GM12878 (cell line): ENCODE data around the gene CPNE9. TPM values are rescaled to one million over a fixed set of nuclear protein-coding genes. Genes with fewer than 3 reads are reported as not detected.

Experiments
- ATAC-seq: fragments of 200-7000 bp; cut with Tn5 transposase; 3 replicates; pipeline ENCODE4 v1.9.1; 2020; ENCODE audit warnings: mild to moderate bottlenecking, moderate library complexity
- BruUV-seq: library from RNA; stranded (reverse); fragments of 400-500 nt; replicated peaks from 2 replicates; lab custom pipeline; 2021; lab: Mats Ljungman, UMichigan
- CTCF ChIA-PET: fragments of 300-600 bp; sonication (Branson Sonifier 250); formaldehyde crosslinking; extraction: SDS; loops from one replicate; lab custom pipeline; 2021; ENCODE audit warnings: inconsistent platforms; lab: Yijun Ruan, JAX
- POLR2A ChIA-PET: fragments of 350-600 bp; formaldehyde crosslinking; extraction: SDS; loops from one replicate; lab custom pipeline; 2021; ENCODE audit warnings: inconsistent platforms; lab: Charles Lee
- RAD21 ChIA-PET: fragments of 300-600 bp; sonication (Branson Sonifier 250); formaldehyde crosslinking; loops from one replicate; lab custom pipeline; 2023; ENCODE audit warnings: antibody characterized with exemption; ENCODE audit not compliant: unreplicated experiment; lab: Charles Lee
- SMC1A ChIA-PET: fragments of 300-600 bp; sonication (Branson Sonifier 250); formaldehyde crosslinking; loops from one replicate; lab custom pipeline; 2023; ENCODE audit not compliant: unreplicated experiment, uncharacterized antibody; lab: Charles Lee
- DNase-seq: peaks from one replicate; pipeline ENCODE4 v3.0.0-alpha.2; 2011; ENCODE audit warnings: low read depth, low spot score
- FAIRE-seq: peaks from 3 replicates; lab custom pipeline; 2011; peaks lifted over from hg19 to GRCh38; lab: Jason Lieb, UNC
- H2AFZ ChIP-seq: 2 replicates; pipeline ENCODE4 v1.6.0; 2011; ENCODE audit warnings: low read depth, low read length, control low read depth; ENCODE audit not compliant: control insufficient read depth
- H3K27ac ChIP-seq: 2 replicates; pipeline ENCODE4 v1.5.1; 2011; ENCODE audit warnings: control low read depth; ENCODE audit not compliant: control insufficient read depth, insufficient read depth
- H3K27me3 ChIP-seq, 2 experiments: replicated peaks in 1 of 2; 2 replicates each; pipeline versions ENCODE4 v1.6.0 to v1.6.1; 2011; ENCODE audit warnings: low read length in 1 of 2; ENCODE audit not compliant: control insufficient read depth in 2 of 2, insufficient read depth in 2 of 2
- H3K36me3 ChIP-seq, 2 experiments: 2 replicates each; pipeline ENCODE4 v1.5.1; 2011; ENCODE audit warnings: low read length in 1 of 2; ENCODE audit not compliant: control insufficient read depth in 2 of 2, insufficient read depth in 2 of 2
- H3K4me1 ChIP-seq: 2 replicates; pipeline ENCODE4 v1.6.1; 2011; ENCODE audit warnings: mild to moderate bottlenecking, low read length, moderate library complexity, mixed read lengths; ENCODE audit not compliant: control insufficient read depth, insufficient read depth
- H3K4me2 ChIP-seq: 2 replicates; pipeline ENCODE4 v1.6.0; 2011; ENCODE audit warnings: control low read depth; ENCODE audit not compliant: control insufficient read depth, insufficient read depth
- H3K4me3 ChIP-seq: fragments of 200-600 bp; sonication (generic); 2 replicates; pipeline ENCODE4 v1.5.1; 2016
- H3K79me2 ChIP-seq: 2 replicates; pipeline ENCODE4 v1.6.0; 2011; ENCODE audit warnings: low read length; ENCODE audit not compliant: control insufficient read depth, insufficient read depth
- H3K9ac ChIP-seq: 2 replicates; pipeline ENCODE4 v1.8.0; 2011; ENCODE audit warnings: low read length, control low read depth, mixed read lengths; ENCODE audit not compliant: control insufficient read depth, insufficient read depth
- H3K9me3 ChIP-seq: replicated peaks from 3 replicates; pipeline ENCODE4 v1.5.1; 2011; ENCODE audit warnings: mild to moderate bottlenecking, low read length; ENCODE audit not compliant: control insufficient read depth, insufficient read depth
- H4K20me1 ChIP-seq: 2 replicates; pipeline ENCODE4 v1.6.0; 2011; ENCODE audit not compliant: control insufficient read depth, insufficient read depth
- IKZF1 ChIP-seq: fragments of 450-650 bp; conservative IDR thresholded peaks from 2 replicates; pipeline ENCODE4 v1.6.1; 2017; ENCODE audit warnings: antibody characterized with exemption, mild to moderate bottlenecking
- MYC ChIP-seq: IDR thresholded peaks from 2 replicates; pipeline ENCODE4 v1.6.1; 2011; ENCODE audit warnings: mild to moderate bottlenecking, low read length, moderate library complexity, inconsistent platforms; ENCODE audit not compliant: insufficient read depth, insufficient replicate concordance, insufficient read length, severe bottlenecking
- ZSCAN29 ChIP-seq: fragments of 450-650 bp; IDR thresholded peaks from 2 replicates; pipeline ENCODE4 v1.6.1; 2017; ENCODE audit warnings: mild to moderate bottlenecking, moderate library complexity
- WGBS: methylation state at CpG from one replicate; pipeline ENCODE4 v1.1.6; 2016; ENCODE audit warnings: low lambda C conversion rate; ENCODE audit not compliant: insufficient replicate concordance, insufficient coverage; ENCODE audit errors: missing lambda C conversion rate; 5-methylcytosine and 5-hydroxymethylcytosine counted together
- in situ Hi-C: fragments of 300-500 bp; cut with MboI; formaldehyde crosslinking; loops from 9 replicates; pipeline ENCODE4 v1.14.3; 2018; ENCODE audit warnings: mixed read lengths
- intact Hi-C: fragments of 100-400 bp; cut with micrococcal nuclease; formaldehyde crosslinking; loops from one replicate; pipeline ENCODE4 v1.14.2; 2022; ENCODE audit not compliant: unreplicated experiment
- polyA plus RNA-seq, 11 experiments: library from polyadenylated mRNA; depleted of rRNA in 4 of 11; unstranded in 6 of 11; stranded (reverse) in 5 of 11; fragments of >200 nt; fragmentation: Nextera tagmentation in 4 of 11; fragmentation: Illumina TruSeq in 1 of 11; extraction: Ambion mirVana in 4 of 11; extraction: Trizol in 1 of 11; gene quantifications; 1 replicate in 1 of 11; 2 replicates in 10 of 11; pipeline versions ENCODE4 v1.2.1 to v1.2.3, GENCODE V29; 2011 to 2016; ENCODE audit warnings: inconsistent platforms in 2 of 11, missing spikeins in 2 of 11, low read depth in 1 of 11
- total RNA-seq, 4 experiments: library from RNA; depleted of rRNA in 3 of 4; stranded (reverse); fragments of >200 nt in 3 of 4; fragmentation: Illumina TruSeq in 1 of 4; extraction: Trizol in 1 of 4; gene quantifications; 2 replicates each; pipeline versions ENCODE4 v1.2.1 to v1.2.3, GENCODE V29; 2013 to 2021
- TF ChIP-seq, protein P1 (sequence below): fragments of 450-650 bp; IDR thresholded peaks from 2 replicates; pipeline ENCODE4 v1.6.1; 2017; ENCODE audit warnings: mild to moderate bottlenecking, low read depth, inconsistent platforms; ENCODE audit not compliant: poor library complexity, severe bottlenecking

Gene CPNE9
- total and polyA plus RNA-seq, 10 of the 15 experiments (the other 5 are each of a cell fraction or from before 2014, with no cell fraction given), result 0.02 to 0.12 (median 0.05) TPM; not detected in 7

DNA sequence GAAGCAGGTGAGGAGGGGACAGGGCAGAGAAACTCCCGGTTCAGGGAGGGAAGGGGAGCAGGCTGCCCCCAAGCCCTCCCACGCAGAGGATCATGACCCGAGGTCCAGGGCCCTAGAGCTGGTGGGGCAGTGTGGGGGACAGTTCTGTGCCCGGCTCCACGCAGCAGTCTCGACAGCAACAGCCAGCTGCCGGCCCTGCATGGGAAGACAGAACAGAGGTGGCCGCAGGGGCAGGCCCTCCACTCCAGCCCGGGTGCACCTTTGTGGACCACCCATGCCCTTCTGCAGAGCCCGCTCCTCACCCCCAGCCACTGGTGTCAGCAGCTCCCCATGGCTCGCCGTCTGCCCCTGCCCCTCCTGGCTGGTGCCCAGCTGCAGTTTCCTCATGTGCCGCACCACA, 53.8 kb downstream of the CPNE9 start:
- H4K20me1 ChIP-seq, result no peaks in the 10 kb centered on the region
- RAD21 ChIA-PET, result no interaction called here
- intact Hi-C loops, result no loop called here
- no TSS peak for BruUV-seq
- TF ChIP-seq MYC, result no peak
- TF ChIP-seq ZSCAN29, result no peak
- TF ChIP-seq, protein P1, sequence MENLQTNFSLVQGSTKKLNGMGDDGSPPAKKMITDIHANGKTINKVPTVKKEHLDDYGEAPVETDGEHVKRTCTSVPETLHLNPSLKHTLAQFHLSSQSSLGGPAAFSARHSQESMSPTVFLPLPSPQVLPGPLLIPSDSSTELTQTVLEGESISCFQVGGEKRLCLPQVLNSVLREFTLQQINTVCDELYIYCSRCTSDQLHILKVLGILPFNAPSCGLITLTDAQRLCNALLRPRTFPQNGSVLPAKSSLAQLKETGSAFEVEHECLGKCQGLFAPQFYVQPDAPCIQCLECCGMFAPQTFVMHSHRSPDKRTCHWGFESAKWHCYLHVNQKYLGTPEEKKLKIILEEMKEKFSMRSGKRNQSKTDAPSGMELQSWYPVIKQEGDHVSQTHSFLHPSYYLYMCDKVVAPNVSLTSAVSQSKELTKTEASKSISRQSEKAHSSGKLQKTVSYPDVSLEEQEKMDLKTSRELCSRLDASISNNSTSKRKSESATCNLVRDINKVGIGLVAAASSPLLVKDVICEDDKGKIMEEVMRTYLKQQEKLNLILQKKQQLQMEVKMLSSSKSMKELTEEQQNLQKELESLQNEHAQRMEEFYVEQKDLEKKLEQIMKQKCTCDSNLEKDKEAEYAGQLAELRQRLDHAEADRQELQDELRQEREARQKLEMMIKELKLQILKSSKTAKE, result no peak
- TF ChIP-seq IKZF1, result no peak
- TF ChIP-seq, all 136 proteins: peak for 0
- Histone ChIP-seq H3K4me2 (no peak overlapping the region), H2AFZ (no peak overlapping the region), H3K27ac (no peak overlapping the region), H3K27me3 (no peaks in the 10 kb centered on the region), H3K4me1 (peaks cover 6% of the 10 kb centered on the region), H3K4me3 (no peak overlapping the region), H3K9ac (no peak overlapping the region), H3K36me3 (peaks cover 2 to 5% of the 10 kb centered on the region in 2 experiments; a peak in 3 of 4 replicates), H3K79me2 (no peaks in the 10 kb centered on the region), H3K9me3 (no peaks in the 10 kb centered on the region)
- ATAC-seq (no peak), FAIRE-seq (no peak), DNase-seq (no peak)
- POLR2A ChIA-PET, result no interaction called here
- in situ Hi-C loops, result no loop called here
- 83% methylated on average over 12 of the region's 13 CpGs for WGBS
- CTCF ChIA-PET, result no interaction called here
- SMC1A ChIA-PET, result no interaction called here
